Upper lobe of right lung (tissue), 1 donor: ENCODE data around the gene KCTD16. TPM values are rescaled to one million over a fixed set of nuclear protein-coding genes. Genes with fewer than 3 reads are reported as not detected.
A peak's percentile ranks its signal among the peaks of the same experiment; 100 is the strongest.

Source experiments
- ATAC-seq: fragments of 200-7000 bp; cut with Tn5 transposase; one replicate; pipeline ENCODE4 v1.9.1; 2020; ENCODE audit warnings: mild to moderate bottlenecking, moderate library complexity
- DNase-seq: peaks from one replicate; pipeline ENCODE4 v3.0.0-alpha.2; 2020
- H3K27ac ChIP-seq: fragments of 200-600 bp; one replicate; pipeline ENCODE4 v1.8.0; 2022
- H3K27me3 ChIP-seq: fragments of 200-600 bp; one replicate; pipeline ENCODE4 v1.8.0; 2022; ENCODE audit warnings: mild to moderate bottlenecking
- H3K36me3 ChIP-seq: fragments of 200-600 bp; one replicate; pipeline ENCODE4 v1.8.0; 2022
- H3K4me1 ChIP-seq: fragments of 200-600 bp; one replicate; pipeline ENCODE4 v1.8.0; 2022
- H3K4me3 ChIP-seq: fragments of 200-600 bp; one replicate; pipeline ENCODE4 v1.8.0; 2022; ENCODE audit warnings: mild to moderate bottlenecking
- H3K9me3 ChIP-seq: fragments of 200-600 bp; one replicate; pipeline ENCODE4 v1.8.0; 2022
- CTCF ChIP-seq: fragments of 200-600 bp; IDR thresholded peaks from one replicate; pipeline ENCODE4 v1.8.0; 2022; ENCODE audit warnings: antibody characterized with exemption
- intact Hi-C: fragments of 100-400 bp; cut with DNase I; formaldehyde crosslinking; loops from one replicate; pipeline ENCODE4 v1.11.0; 2022
- total RNA-seq: library from RNA; stranded (reverse); fragmentation: NEBNext Ultra II Directional; extraction: Animal tissue kit (Norgen Biotek cat#: 25700); gene quantifications from one replicate; pipeline ENCODE4 v1.2.1, GENCODE V29; 2021
- donor health status: DM: no; HTN: yes; CAD: no; lungs with severe emphysema.

The KCTD16 gene
- total RNA-seq, 1 donor from 2014 or later: 5.1 TPM

- Histone ChIP-seq H3K27me3 (no peaks in the 10 kb centered on the region), H3K9me3 (no peaks in the 10 kb centered on the region), H3K36me3 (no peaks in the 10 kb centered on the region), H3K27ac (no peak overlapping the region), H3K4me1 (no peaks in the 10 kb centered on the region), H3K4me3 (no peak overlapping the region)
- no peak for DNase-seq
- intact Hi-C loops: no loop called here
- no peak for TF ChIP-seq CTCF
- ATAC-seq: no peak
Measured at GRCh38 chr5:144284036-144284435, 113.4 kb downstream of the KCTD16 start.

- Histone ChIP-seq H3K4me3 (no peak overlapping the region), H3K27me3 (no peaks in the 10 kb centered on the region), H3K27ac (no peak overlapping the region), H3K36me3 (no peaks in the 10 kb centered on the region), H3K4me1 (no peaks in the 10 kb centered on the region), H3K9me3 (no peaks in the 10 kb centered on the region)
- ATAC-seq (no peak), DNase-seq (no peak)
- no peak for TF ChIP-seq CTCF
- intact Hi-C loops: no loop called here
Measured at GRCh38 chr5:144284931-144285502, 114.3 kb downstream of the KCTD16 start.

- no peak for TF ChIP-seq CTCF
- ATAC-seq: no peak
- intact Hi-C loops: no loop called here
Measured at GRCh38 chr5:144289277-144289676, 118.6 kb downstream of the KCTD16 start.

GRCh38 chr5:144292029-144292428 lies 121.4 kb downstream of the KCTD16 start:
- Histone ChIP-seq H3K9me3 (no peaks in the 10 kb centered on the region), H3K4me3 (no peak overlapping the region), H3K4me1 (peaks cover 6% of the 10 kb centered on the region), H3K36me3 (no peaks in the 10 kb centered on the region), H3K27me3 (no peaks in the 10 kb centered on the region), H3K27ac (no peak overlapping the region)
- ATAC-seq (peak; percentile 58), DNase-seq (no peak)
- intact Hi-C loops: no loop called here
- TF ChIP-seq CTCF: no peak

More at GRCh38 chr5:144289277-144289676, 118.6 kb downstream of the KCTD16 start:
- peaks cover 6% of the 10 kb centered on the region for H3K4me1 ChIP-seq
- no peak overlapping the region for H3K27ac ChIP-seq
- H3K36me3 ChIP-seq: no peaks in the 10 kb centered on the region
- no peaks in the 10 kb centered on the region for H3K27me3 ChIP-seq
- H3K9me3 ChIP-seq: no peaks in the 10 kb centered on the region
- H3K4me3 ChIP-seq: no peak overlapping the region
- DNase-seq: no peak

- H3K27me3 ChIP-seq: no peaks in the 10 kb centered on the region
- DNase-seq (no peak), ATAC-seq (no peak)
- no peak overlapping the region for H3K27ac ChIP-seq
- H3K4me3 ChIP-seq: no peak overlapping the region
- intact Hi-C loops: no loop called here
- peaks cover 6% of the 10 kb centered on the region for H3K4me1 ChIP-seq
- no peaks in the 10 kb centered on the region for H3K36me3 ChIP-seq
- no peak for TF ChIP-seq CTCF
- H3K9me3 ChIP-seq: no peaks in the 10 kb centered on the region
Measured at GRCh38 chr5:144295284-144295683, 124.6 kb downstream of the KCTD16 start.

- intact Hi-C loops: no loop called here
- no peak for ATAC-seq
- no peak for TF ChIP-seq CTCF
Measured at GRCh38 chr5:144297081-144297480, 126.4 kb downstream of the KCTD16 start.

More at GRCh38 chr5:144297081-144297480, 126.4 kb downstream of the KCTD16 start:
- Histone ChIP-seq H3K9me3 (no peaks in the 10 kb centered on the region), H3K27me3 (no peaks in the 10 kb centered on the region), H3K36me3 (no peaks in the 10 kb centered on the region), H3K27ac (no peak overlapping the region), H3K4me3 (no peak overlapping the region), H3K4me1 (peaks cover 4% of the 10 kb centered on the region)
- DNase-seq: no peak
